Measurements from ENCODE around the gene LGR4. TPM values are rescaled to one million over a fixed set of nuclear protein-coding genes. Genes with fewer than 3 reads are reported as not detected.
A peak's percentile ranks its signal among the peaks of the same experiment; 100 is the strongest.

Gene LGR4
- total and polyA plus RNA-seq, 4 donors, result 4.6 to 25.7 (median 21.5) TPM

DNA sequence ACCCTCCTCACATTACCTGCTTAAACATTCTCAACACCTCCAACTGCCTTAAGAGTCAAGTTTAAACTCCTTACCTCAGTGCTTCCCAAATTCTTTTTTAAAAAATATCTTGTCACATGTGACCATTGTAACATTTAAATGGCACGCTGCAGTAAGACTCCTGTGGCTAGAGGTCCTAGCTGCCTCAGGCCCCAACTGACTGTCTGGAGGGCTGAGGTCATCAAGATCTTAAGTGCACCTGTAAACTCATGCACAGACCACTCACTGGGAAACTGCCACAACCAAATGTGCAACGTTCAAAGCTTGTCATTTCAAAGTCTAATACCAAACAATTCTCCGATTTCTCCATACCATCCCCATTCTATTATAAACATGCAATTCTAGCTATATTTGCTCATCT is 93.1 kb downstream of the LGR4 start:
- no peak overlapping the region for H3K27ac ChIP-seq (ENCODE audit: low read depth in 1 of 2, low read length in 2 of 2)
- intact Hi-C loops (cut with DNase I), result no loop called here
- ATAC-seq (ENCODE audit: low FRiP score) (no peak), DNase-seq (no peak)
- 82 to 84% methylated on average over 3 of the region's 3 CpGs for WGBS, 2 donors
- no peak overlapping the region for H3K4me3 ChIP-seq (ENCODE audit: low read length in 2 of 2)
- H3K4me1 ChIP-seq (ENCODE audit: control insufficient read depth in 1 of 2, insufficient read depth in 2 of 2, low read length in 2 of 2), result no peaks in the 10 kb centered on the region
- no peaks in the 10 kb centered on the region for H3K27me3 ChIP-seq (ENCODE audit: control insufficient read depth in 1 of 2, insufficient read depth in 2 of 2, low read length in 1 of 2)
- peaks cover 0 to 10% of the 10 kb centered on the region in 2 donors for H3K36me3 ChIP-seq (ENCODE audit: control insufficient read depth in 1 of 2, insufficient read depth in 2 of 2, low read length in 1 of 2)
- no peaks in the 10 kb centered on the region for H3K9me3 ChIP-seq (ENCODE audit: control insufficient read depth, low read length)

DNA sequence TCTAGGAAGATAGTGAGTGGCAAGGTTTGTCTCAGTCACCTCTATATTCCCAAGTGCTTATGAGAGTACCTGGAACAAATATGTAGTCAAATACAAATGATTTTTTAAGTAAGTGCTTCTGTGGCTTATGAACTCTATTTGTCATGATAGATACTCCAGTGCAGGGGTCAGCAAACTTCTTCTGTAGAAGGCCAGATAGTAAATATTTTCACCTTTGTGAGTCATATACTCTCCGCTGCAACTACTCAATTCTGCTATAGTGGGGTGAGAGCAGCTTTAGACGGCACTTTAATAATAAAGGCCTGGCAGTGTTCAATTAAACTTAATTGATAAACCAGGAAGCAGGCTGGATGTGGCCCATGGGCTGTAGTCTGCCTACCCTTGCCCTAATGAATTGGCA is 97.2 kb downstream of the LGR4 start:
- no peak for DNase-seq
- no peak for ATAC-seq (ENCODE audit: low FRiP score)
- Histone ChIP-seq H3K27ac (ENCODE audit: low read depth in 1 of 2, low read length in 2 of 2) (no peak overlapping the region), H3K4me1 (ENCODE audit: control insufficient read depth in 1 of 2, insufficient read depth in 2 of 2, low read length in 2 of 2) (no peaks in the 10 kb centered on the region), H3K9me3 (ENCODE audit: control insufficient read depth, low read length) (no peaks in the 10 kb centered on the region), H3K27me3 (ENCODE audit: control insufficient read depth in 1 of 2, insufficient read depth in 2 of 2, low read length in 1 of 2) (no peaks in the 10 kb centered on the region), H3K4me3 (ENCODE audit: low read length in 2 of 2) (no peak overlapping the region), H3K36me3 (ENCODE audit: control insufficient read depth in 1 of 2, insufficient read depth in 2 of 2, low read length in 1 of 2) (peaks cover 0 to 10% of the 10 kb centered on the region in 2 donors)
- intact Hi-C loops (cut with DNase I), result no loop called here
- 92 to 93% methylated on average over 2 of the region's 2 CpGs for WGBS, 2 donors

DNA sequence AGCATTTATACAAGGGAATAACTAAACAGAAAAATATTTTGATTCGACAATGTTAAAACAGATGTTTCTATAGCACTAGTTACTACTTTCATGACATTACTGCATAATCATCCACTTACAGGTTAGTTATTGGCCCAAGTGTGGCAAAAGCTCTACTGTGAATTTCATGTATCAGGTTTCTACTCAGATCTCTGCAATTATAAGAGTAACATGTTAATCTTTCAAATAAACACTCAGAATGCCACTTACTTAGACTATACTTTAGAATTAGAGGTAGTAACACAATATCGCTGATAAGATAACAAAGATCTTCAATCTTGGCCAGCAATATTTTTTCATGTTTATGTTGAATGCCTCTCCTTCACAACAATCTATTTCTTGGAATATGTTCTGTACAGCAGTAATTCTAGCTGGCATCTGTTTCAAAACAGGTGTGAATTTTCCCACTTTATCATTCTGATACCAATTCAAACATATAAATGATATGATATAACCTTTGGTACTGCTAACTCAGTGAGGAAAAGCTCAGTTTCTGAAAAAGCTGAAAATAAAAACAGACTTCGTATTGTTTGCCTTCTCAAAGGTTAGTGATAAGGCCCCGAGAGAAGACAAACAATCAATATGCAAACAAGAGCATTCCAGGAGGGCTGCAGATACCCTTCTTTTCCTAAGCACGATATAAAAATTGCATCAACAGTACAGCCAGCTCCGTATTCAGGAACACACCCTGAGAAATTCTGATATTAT is 98.6 kb downstream of the LGR4 start:
- Histone ChIP-seq H3K4me3 (ENCODE audit: low read length in 2 of 2) (no peak overlapping the region), H3K27ac (ENCODE audit: low read depth in 1 of 2, low read length in 2 of 2) (no peak overlapping the region), H3K9me3 (ENCODE audit: control insufficient read depth, low read length) (no peaks in the 10 kb centered on the region), H3K27me3 (ENCODE audit: control insufficient read depth in 1 of 2, insufficient read depth in 2 of 2, low read length in 1 of 2) (no peaks in the 10 kb centered on the region), H3K36me3 (ENCODE audit: control insufficient read depth in 1 of 2, insufficient read depth in 2 of 2, low read length in 1 of 2) (peaks cover 0 to 4% of the 10 kb centered on the region in 2 donors), H3K4me1 (ENCODE audit: control insufficient read depth in 1 of 2, insufficient read depth in 2 of 2, low read length in 2 of 2) (no peaks in the 10 kb centered on the region)
- intact Hi-C loops (cut with DNase I), result no loop called here
- DNase-seq (no peak), ATAC-seq (ENCODE audit: low FRiP score) (no peak)
- 69 to 79% methylated on average over 6 of the region's 6 CpGs for WGBS, 2 donors

- Histone ChIP-seq H3K27me3 (ENCODE audit: control insufficient read depth in 1 of 2, insufficient read depth in 2 of 2, low read length in 1 of 2) (no peaks in the 10 kb centered on the region), H3K27ac (ENCODE audit: low read depth in 1 of 2, low read length in 2 of 2) (no peak overlapping the region), H3K9me3 (ENCODE audit: control insufficient read depth, low read length) (no peaks in the 10 kb centered on the region), H3K36me3 (ENCODE audit: control insufficient read depth in 1 of 2, insufficient read depth in 2 of 2, low read length in 1 of 2) (peaks cover 0 to 4% of the 10 kb centered on the region in 2 donors), H3K4me3 (ENCODE audit: low read length in 2 of 2) (no peak overlapping the region), H3K4me1 (ENCODE audit: control insufficient read depth in 1 of 2, insufficient read depth in 2 of 2, low read length in 2 of 2) (no peaks in the 10 kb centered on the region)
- WGBS, 2 donors, result 95 to 96% methylated on average over 3 of the region's 3 CpGs
- intact Hi-C loops (cut with DNase I), result no loop called here
- ATAC-seq (ENCODE audit: low FRiP score) (no peak), DNase-seq (no peak)
Measured at GRCh38 chr11:27373392-27373791, 99.2 kb downstream of the LGR4 start.

DNA sequence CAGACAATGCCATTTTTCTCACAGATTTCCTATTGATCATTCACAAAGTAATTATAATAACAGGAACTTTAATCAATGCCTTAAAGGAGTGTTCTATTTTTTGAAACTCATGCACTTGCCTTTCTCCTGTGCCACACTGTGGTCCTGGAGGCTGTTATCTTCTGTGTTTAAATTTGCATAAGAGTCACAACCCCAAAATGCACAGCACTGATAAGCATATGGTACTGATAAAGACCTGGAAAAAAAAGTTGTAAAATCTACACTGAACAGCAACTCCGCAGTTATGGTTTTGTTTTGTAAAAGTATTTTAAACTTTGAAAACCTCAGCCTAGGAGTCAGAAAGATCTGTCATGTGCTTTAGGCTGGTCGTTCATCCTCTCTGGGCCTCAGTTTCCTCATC is 100.4 kb downstream of the LGR4 start:
- Histone ChIP-seq H3K4me3 (ENCODE audit: low read length in 2 of 2) (no peak overlapping the region), H3K27me3 (ENCODE audit: control insufficient read depth in 1 of 2, insufficient read depth in 2 of 2, low read length in 1 of 2) (no peaks in the 10 kb centered on the region), H3K36me3 (ENCODE audit: control insufficient read depth in 1 of 2, insufficient read depth in 2 of 2, low read length in 1 of 2) (peaks cover 1 to 4% of the 10 kb centered on the region in 2 donors), H3K4me1 (ENCODE audit: control insufficient read depth in 1 of 2, insufficient read depth in 2 of 2, low read length in 2 of 2) (no peaks in the 10 kb centered on the region), H3K9me3 (ENCODE audit: control insufficient read depth, low read length) (no peaks in the 10 kb centered on the region), H3K27ac (ENCODE audit: low read depth in 1 of 2, low read length in 2 of 2) (no peak overlapping the region)
- intact Hi-C loops (cut with DNase I), result no loop called here
- 68 to 69% methylated on average over 2 of the region's 2 CpGs for WGBS, 2 donors
- DNase-seq, result no peak
- no peak for ATAC-seq (ENCODE audit: low FRiP score)

DNA sequence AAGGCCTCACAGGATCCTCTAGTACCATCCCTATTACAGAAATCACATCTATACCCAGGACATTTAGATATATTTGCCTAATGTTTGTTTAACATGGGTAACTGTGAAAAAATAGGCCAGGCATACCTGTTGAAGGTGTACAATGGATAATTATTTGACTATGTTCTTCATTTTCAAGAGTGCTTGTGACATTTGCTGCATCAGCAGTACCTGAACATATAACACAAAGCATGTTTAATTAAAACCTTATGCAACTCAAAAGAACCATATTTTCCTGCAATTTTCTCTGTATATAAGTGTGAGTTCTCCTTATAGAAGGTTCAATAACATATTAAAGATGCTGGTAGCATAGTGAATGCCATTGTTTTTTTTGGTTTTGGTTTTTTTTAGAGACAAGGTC is 101.1 kb downstream of the LGR4 start:
- Histone ChIP-seq H3K27ac (ENCODE audit: low read depth in 1 of 2, low read length in 2 of 2) (no peak overlapping the region), H3K36me3 (ENCODE audit: control insufficient read depth in 1 of 2, insufficient read depth in 2 of 2, low read length in 1 of 2) (peaks cover 1 to 4% of the 10 kb centered on the region in 2 donors), H3K4me1 (ENCODE audit: control insufficient read depth in 1 of 2, insufficient read depth in 2 of 2, low read length in 2 of 2) (no peaks in the 10 kb centered on the region), H3K9me3 (ENCODE audit: control insufficient read depth, low read length) (no peaks in the 10 kb centered on the region), H3K4me3 (ENCODE audit: low read length in 2 of 2) (no peak overlapping the region), H3K27me3 (ENCODE audit: control insufficient read depth in 1 of 2, insufficient read depth in 2 of 2, low read length in 1 of 2) (no peaks in the 10 kb centered on the region)
- ATAC-seq (ENCODE audit: low FRiP score) (no peak), DNase-seq (no peak)
- intact Hi-C loops (cut with DNase I), result no loop called here

DNA sequence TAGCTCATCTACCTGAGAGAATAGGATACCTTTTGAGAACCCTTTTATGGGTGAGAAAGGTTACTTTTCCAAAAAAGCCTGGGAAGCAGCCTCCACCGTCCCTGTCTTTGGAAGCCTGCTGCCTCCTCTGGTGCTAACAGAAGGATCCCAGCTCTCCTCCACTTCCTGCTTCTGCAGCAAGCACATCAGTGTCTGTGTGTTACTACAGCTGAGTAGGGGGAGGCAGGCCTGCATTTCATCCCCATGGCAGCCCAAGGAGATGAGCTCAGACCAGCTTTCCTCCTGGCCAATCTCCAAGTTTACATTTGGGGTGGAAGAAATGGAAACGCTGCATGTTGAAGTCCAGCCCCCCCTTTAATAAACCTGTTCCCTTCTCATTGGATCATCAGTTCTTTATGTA is 102.2 kb downstream of the LGR4 start:
- H3K36me3 ChIP-seq (ENCODE audit: control insufficient read depth in 1 of 2, insufficient read depth in 2 of 2, low read length in 1 of 2), result peaks cover 1 to 2% of the 10 kb centered on the region in 2 donors
- no peak for DNase-seq
- H3K27me3 ChIP-seq (ENCODE audit: control insufficient read depth in 1 of 2, insufficient read depth in 2 of 2, low read length in 1 of 2), result no peaks in the 10 kb centered on the region
- no peaks in the 10 kb centered on the region for H3K9me3 ChIP-seq (ENCODE audit: control insufficient read depth, low read length)
- no peaks in the 10 kb centered on the region for H3K4me1 ChIP-seq (ENCODE audit: control insufficient read depth in 1 of 2, insufficient read depth in 2 of 2, low read length in 2 of 2)
- ATAC-seq (ENCODE audit: low FRiP score), result no peak
- WGBS, 2 donors, result 38 to 43% methylated on average over 2 of the region's 2 CpGs
- intact Hi-C loops (cut with DNase I), result no loop called here
- no peak overlapping the region for H3K27ac ChIP-seq (ENCODE audit: low read depth in 1 of 2, low read length in 2 of 2)
- H3K4me3 ChIP-seq (ENCODE audit: low read length in 2 of 2), result no peak overlapping the region

DNA sequence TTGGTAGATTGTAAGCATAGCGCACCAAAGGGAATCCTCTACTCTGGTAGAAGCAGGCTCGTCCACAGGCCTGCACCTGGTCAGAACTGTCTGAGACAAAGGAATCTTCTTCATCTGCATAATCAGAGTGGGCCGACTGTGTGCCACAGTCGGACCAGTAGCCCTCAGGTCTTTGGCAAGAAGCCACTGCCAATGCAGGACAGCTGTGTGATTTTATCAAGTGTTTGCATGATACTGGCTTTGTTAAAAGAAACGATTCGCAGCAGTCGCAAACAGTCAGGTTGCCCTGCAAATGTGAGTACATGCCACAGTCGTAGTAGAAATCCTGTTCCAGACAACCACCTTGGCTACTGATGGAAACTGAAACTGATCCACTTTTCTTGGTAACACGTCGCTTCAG is 104.7 kb downstream of the LGR4 start:
- Histone ChIP-seq H3K27ac (ENCODE audit: low read depth in 1 of 2, low read length in 2 of 2) (no peak overlapping the region), H3K4me1 (ENCODE audit: control insufficient read depth in 1 of 2, insufficient read depth in 2 of 2, low read length in 2 of 2) (peaks cover 0 to 2% of the 10 kb centered on the region in 2 donors), H3K27me3 (ENCODE audit: control insufficient read depth in 1 of 2, insufficient read depth in 2 of 2, low read length in 1 of 2) (no peaks in the 10 kb centered on the region), H3K36me3 (ENCODE audit: control insufficient read depth in 1 of 2, insufficient read depth in 2 of 2, low read length in 1 of 2) (peaks cover 0 to 1% of the 10 kb centered on the region in 2 donors), H3K4me3 (ENCODE audit: low read length in 2 of 2) (no peak overlapping the region), H3K9me3 (ENCODE audit: control insufficient read depth, low read length) (no peaks in the 10 kb centered on the region)
- intact Hi-C loops (cut with DNase I), result loop anchor here in 1 of 2 donors (10.0 kb wide), 1 partner anchor 183 kb away; no protein-coding TSS in a partner anchor
- DNase-seq, result no peak
- no peak for ATAC-seq (ENCODE audit: low FRiP score)
- WGBS, 2 donors, result 91 to 93% methylated on average over 10 of the region's 10 CpGs

GRCh38 chr11:27363576-27364117 is 108.9 kb downstream of the LGR4 start:
- 36 to 41% methylated on average over 13 of the region's 13 CpGs for WGBS, 2 donors
- no peak overlapping the region for H3K27ac ChIP-seq (ENCODE audit: low read depth in 1 of 2, low read length in 2 of 2)
- intact Hi-C loops (cut with DNase I), result loop anchor here (5.0 to 10.0 kb wide), 2 partner anchors 109 to 179 kb away; partner anchors contain the start of gene LGR4 (in 2 of the 2)

More at GRCh38 chr11:27363576-27364117, 108.9 kb downstream of the LGR4 start:
- Histone ChIP-seq H3K36me3 (ENCODE audit: control insufficient read depth in 1 of 2, insufficient read depth in 2 of 2, low read length in 1 of 2) (peaks cover 0 to 1% of the 10 kb centered on the region in 2 donors), H3K27me3 (ENCODE audit: control insufficient read depth in 1 of 2, insufficient read depth in 2 of 2, low read length in 1 of 2) (no peaks in the 10 kb centered on the region), H3K9me3 (ENCODE audit: control insufficient read depth, low read length) (no peaks in the 10 kb centered on the region), H3K4me1 (ENCODE audit: control insufficient read depth in 1 of 2, insufficient read depth in 2 of 2, low read length in 2 of 2) (peaks cover 0 to 2% of the 10 kb centered on the region in 2 donors), H3K4me3 (ENCODE audit: low read length in 2 of 2) (peak overlapping the region; percentile 2 to 74)
- peak; percentile 13 for ATAC-seq (ENCODE audit: low FRiP score)
- DNase-seq, result no peak

Measured in aorta (tissue), 5 donors.